NCI-H2107 treated with DMSO at 0.1 percent for 48 hours (cell line): ENCODE data around the gene PRKCE.
"Not testable (repeated sequence)": the region's sequence is repeated elsewhere in the genome, so short reads cannot be mapped to it uniquely, and the experiment has no call there.

Source experiments
- DNase-seq: peaks from one replicate; lab custom pipeline; 2025; ENCODE audit not compliant: unreplicated experiment; lab: John Stamatoyannopoulos, UW

The PRKCE gene

DNA sequence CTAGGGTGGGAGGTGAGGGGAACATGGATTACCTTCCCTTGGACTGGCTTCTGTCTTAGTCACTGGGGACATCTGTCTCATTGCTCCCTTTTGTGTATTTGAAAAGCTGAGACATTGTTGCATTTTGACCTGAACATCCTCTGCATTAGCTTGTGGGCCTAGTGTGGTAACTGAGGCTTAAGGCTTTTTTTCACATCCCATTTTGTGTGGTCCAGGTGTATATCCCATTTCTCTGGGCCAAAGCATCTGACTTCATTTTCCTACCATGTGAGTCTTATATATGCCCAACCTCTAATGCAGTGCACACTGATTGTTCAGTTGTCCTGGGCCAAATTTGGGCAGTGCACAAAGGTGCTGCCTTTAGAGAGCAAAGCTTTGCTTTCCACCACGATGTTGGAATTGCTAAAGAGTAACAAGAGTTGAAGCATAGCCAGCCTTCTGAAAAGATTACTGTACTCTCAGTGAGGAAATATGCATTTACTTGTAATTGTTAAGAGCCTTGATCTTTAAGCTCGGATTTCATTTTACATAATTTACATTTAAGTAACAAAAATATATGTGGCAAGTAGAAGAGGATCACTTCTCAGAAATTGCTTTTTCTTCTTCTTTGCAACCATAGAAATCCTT lies 13.3 kb downstream of the PRKCE start:
- no peak for DNase-seq

DNA sequence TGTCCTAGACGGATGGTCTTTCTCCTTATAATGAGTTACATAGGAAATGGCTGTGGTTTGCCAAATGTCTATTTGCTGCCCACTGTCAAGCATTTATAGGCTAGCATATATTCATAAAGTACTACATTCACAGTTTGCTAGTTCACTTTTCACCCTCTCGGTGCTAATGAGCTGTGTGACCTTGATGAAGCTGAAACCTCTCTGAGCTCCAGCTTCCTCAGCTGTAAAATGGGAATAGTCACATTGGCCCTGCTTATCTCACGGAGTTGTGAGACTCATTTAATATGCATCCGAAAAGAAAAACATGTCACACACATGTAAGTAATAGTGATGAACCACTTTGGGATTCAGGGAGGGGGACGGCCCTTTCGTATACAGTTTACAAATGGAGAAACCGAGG lies 17.0 kb downstream of the PRKCE start:
- DNase-seq: no peak

DNA sequence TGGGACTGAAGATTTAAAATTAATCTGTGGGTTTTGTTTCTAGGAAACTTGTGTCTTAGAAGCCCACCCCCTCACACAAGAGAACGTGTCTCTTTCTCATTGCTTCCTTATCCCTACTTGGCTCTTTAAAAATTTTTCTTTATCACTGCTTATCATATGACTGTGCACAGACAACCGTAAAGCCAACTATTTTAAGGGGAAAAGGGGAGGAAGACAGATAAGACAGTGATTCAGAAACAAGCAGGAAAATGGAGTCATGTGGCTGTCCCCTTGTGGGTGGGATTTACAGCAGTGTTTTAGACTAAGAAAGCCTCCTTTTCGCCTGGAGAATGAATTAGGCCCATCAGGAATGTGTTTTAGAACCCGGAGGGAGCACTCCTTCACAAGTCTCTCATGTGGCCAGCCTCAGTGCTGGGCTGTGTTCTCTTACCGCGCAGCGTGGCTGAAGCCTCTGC lies 17.6 kb downstream of the PRKCE start:
- DNase-seq: no peak

DNA sequence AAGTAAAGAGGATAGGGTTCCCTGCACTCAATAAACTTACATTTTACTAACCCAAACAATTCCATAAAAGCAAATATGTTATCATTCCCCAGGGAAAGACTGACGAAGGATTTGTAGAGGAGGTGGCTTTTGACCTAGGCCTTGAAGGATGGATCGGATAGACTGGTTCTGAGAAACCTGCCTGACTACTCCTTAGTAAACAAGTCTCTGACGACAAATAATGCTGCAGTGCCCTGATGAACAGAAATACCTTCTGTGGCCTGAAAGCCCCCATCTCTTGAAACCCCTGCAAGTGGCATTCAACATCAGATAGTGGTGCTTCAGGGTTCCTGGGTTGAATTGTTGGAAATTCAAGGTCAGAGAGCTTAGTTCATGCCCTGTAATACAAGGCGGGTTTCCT lies 19.2 kb downstream of the PRKCE start:
- DNase-seq: no peak

DNA sequence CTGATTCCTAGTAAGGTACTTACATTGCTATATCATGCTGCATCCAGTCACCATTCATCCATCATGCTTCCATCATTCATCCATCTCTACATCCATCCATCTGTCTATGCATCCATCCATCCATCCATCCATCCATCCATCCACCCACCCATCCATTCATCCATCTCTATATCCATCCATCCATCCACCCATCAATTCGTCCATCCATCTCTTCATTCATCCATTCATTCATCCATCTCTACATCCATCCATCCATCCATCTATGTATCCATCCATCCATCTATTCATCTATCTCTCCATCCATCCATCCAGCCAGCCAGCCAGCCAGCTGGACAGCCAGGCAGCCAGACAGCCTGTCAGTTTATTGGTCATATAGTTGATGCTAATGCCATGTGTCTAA lies 20.7 kb downstream of the PRKCE start:
- no peak for DNase-seq

DNA sequence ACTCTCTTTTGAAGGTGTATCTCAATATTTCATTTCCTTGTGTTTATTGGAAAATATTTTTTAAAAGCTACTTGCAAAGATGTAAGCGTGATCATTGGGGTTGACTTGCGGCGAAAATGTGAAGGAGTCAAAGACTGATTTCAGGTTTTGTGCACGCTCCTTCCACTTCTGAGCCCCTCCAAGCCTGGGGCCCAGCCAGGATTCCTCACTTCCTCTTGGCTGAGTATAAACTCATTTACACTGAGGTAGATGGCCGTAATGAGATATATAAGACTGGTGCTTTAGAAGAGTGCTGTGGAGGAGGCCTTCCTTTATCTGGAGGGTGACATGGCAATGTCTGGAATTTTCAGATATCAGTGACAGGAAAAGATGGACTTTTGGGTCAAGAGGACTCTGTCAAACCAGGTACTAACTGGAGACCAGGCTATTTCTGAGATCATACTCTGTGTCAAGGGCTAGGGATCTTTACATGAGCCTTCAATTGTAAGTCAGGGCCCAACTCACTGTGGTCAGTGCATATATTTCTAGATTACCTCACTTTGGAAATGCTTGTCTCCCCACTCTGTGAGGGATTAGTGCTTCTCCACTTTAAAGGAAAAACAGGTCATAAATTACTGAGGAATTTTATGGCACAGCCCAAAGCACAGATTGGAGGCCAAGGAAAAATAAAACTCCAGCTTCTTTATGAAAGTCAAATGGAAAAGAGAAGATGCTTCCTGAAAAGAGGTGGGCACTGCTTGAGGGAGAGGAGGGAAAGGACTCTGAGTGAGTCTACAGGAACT lies 22.8 kb downstream of the PRKCE start:
- no peak for DNase-seq

DNA sequence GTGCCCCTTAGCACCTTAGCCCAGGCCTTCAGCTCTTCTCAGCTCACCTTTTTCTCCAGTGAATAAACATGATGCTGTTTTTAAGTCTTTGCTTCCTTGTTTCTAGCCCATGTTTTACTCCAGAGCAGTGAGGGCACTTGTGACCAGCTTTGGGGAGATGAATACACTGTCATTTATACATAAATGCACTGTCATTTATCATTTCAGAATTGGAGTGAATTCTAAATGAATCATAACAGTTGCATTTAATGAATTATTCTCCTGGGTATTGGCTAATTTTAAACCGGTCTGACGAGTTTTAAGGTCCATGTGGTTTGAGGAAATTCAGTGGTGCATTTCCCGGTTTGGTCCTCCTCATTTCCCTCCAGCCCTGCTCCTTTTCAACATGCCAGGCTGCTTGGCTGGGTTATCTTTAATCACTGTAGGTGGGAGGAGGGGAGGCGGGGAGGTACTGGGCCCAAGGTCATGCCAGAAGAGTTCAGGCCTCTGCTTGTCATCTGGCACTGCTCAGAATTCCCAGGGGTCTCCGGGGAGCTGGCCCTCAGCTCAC lies 23.9 kb downstream of the PRKCE start:
- no peak for DNase-seq

DNA sequence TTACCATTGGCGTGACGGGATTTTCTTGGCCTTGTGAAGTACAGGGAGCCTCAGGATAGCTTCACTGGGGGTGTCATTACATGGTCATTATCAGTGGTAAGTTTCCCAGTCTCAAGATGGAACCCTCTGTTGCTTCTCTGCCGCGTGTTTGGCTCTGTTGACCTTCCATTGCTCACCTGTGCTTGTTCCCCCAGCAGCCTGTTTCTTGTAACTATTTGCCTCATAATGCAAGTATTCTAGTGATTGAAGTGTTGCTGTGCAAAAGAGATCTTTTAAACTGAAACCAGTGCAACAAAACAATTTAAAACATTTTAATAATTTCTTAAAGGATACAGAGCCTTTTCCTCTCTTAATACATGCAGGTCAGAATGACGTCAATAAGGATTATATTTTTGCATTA lies 24.6 kb downstream of the PRKCE start:
- DNase-seq: no peak

DNA sequence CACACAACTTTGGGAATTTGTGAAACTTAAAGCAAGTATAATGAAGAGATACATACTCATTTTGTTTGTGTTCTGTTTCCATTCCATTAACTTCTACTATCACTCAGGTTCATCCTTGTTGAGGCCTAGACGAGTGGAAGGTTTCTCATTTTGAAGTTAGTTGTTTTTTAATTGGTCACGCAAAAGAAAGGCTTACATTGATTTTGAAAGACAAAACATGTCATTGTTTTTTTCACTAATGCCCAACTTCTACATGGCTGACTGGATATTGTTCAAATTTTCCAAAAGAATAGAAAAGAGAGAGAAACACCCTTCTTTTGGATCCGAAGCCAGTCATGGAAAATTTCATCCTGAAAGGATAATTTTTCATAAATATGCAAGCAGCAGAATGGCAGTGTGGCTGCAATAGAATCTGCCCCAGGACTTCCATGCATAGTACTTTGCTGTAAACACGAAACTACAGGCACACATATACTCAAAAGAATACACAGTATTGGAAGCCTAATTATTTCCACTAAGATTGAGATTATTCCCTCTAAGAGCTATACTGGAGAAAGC lies 27.4 kb downstream of the PRKCE start:
- no peak for DNase-seq

DNA sequence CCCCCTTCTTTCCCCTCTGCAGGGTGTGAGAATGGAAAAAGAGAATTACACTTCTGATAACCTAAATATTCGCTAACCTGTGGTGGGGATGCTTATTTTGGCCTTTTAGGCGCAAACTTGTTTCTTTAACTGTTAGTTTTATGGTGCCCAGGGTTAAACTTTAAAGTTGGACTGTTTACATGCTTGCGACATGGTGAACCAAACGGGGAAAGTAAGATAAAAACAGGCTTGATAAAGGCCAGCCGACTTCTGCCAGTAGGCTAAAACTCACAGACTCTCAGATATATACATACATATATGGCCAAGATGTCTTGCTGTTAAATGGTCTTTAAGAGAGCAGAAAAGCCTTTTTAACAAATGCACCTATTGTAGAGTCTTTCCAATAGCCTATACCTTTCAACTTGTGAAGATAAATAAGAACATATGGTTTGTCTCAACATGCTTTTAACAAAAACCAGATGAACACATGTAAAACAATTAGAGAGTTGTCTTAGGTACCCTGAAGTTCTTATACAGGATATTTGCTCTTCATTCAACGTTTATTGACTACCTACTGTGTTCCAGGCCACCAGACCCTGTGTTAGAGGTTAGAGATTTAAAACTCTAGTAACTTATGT lies 29.0 kb downstream of the PRKCE start:
- no peak for DNase-seq

DNA sequence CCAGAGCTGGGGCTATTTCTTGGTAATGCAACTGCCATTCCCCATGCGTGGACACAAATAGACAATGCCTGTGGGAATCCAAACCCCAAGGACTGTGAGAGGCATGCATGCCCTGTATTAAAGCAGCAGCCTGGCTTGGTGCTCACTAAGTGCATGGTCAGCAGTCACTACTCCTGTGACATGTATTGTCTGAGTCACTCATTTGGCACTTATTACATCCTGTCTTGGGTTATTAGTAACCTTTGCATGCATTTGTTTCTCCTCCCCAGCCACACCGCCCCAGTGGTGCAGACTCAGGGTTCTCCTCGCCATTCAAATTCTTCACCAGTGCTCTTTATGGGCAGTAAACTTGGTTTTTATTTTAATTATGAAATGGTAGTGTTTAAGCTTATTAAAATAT lies 30.2 kb downstream of the PRKCE start:
- DNase-seq: no peak

DNA sequence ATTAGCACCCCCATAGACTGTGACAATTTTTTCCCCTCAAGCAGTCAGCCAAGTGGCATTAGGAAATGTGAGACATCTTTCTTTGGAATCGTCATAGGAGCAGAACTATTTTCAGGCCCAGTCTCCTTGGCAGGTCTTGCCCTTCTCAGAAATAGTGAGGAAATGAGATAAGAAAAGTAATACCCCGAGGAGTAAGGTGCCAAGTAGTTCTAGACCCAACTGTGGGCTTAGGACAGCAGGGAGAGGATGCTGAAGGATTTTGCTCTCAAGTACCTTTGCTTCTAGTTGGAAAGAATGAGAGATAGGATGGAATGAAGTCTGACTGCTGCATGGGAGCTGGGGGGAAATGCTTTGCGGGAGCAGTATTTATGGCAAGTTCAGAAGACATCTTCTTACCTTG lies 31.8 kb downstream of the PRKCE start:
- no peak for DNase-seq

DNA sequence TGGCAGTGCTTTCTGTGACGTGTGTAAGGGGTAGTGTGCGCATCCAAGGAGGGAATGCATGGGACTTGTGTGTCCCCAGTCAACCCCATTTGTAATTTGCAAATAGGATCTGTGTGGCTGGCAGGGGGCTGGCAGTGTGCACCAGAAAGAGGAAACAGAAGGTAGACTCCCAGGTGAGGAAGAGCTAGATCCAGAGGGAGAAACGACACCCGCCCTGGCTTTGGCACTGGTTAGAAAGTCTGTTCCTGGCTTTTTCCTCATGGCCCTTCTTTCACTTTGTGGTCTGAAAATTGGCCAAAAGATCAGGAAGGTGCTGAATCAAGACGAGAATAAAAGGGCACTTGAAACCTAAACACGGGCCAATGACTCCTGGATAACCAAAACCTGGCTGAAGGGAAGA lies 33.3 kb downstream of the PRKCE start:
- DNase-seq: no peak

DNA sequence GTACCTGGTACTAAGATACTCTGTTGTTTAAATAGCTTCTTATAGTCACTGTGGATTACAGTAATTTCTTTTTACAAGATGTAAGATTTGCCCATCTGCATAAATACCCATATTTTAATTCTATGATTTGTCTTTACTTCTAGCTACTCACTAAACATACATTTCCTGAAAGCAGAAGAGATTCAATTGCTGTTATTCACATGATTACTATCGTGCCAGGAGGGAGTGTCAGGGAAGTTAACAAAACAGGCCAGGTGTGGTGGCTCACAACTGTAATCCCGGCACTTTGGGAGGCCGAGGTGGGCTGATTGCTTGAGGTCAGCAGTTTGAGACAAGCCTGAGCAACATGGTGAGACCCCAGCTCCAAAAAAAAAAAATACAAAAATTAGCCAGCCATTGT lies 33.8 kb downstream of the PRKCE start:
- no peak for DNase-seq

DNA sequence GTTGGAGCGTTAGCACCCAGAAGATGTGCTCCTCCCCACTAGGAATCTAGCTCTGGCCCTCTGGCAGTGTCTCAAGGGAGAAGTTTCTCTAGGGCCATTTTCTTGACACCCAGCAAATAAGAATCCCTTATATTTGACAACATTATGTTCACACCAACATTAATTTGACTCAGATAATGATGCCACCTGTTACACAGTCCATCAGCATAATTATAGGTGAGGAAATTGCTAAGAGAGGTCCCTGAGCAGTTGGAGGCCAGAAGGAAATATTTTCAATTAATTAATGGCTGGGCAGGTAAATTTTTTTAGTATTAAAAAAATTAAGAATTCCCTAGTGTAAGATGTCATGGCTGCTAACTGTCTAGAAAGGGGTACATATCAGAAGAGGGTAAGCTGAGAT lies 36.5 kb downstream of the PRKCE start:
- no peak for DNase-seq

DNA sequence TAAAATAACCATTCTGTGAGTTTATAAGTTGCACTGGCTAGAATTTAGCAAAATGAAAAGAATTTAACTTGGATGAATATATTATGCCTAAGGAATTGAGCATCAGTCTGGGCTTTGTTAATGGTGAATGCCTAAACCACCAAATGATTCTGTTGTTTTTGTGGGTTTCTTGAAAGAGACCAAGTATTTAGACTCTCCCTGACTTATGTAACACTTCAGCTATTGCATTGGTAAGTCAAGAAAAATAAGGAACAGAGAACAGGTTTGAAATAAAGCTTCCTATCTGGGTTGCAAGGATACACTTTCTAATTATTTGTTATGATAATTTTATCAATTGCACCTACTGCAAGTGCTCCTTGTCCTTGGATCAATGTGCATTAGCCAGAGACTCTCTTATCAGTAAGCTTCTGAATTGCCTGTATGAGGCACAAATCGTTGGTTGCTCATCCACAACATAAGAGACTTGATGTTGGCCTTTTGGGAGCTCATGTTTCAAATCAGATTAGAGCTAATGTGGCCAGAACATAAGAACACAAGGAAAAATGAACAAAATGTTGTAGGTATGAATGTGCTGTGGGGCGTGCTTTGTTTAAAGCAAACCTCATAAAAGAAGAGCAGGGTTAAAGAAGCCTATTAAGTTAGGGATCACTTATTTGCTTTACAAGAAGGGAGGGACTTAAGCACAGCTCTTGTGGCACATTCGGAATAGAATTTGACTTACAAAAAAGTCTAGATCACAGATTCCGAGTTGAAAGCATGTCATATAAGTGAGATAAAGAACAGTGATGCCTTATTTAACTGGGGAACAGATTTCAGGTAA lies 37.2 kb downstream of the PRKCE start:
- peak; percentile 16 for DNase-seq

DNA sequence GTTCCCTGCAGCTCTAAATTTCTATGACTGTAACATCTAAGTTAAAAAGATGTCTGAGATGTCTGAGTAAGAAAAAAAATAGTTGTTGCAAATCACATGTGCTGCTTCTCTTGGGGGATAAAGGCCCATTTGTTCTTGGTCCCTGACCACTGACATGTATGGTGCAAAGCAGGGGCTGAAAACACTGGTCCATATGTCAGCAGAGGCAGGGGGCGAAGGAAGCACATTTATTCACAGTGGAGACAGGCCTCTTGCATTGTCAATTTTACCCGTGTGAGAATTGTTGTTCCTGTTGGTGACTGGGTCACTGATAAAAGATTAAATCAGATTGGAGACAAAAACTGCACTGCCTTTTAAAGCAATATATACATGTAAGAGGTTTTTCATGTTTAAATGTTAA lies 38.8 kb downstream of the PRKCE start:
- DNase-seq: no peak

DNA sequence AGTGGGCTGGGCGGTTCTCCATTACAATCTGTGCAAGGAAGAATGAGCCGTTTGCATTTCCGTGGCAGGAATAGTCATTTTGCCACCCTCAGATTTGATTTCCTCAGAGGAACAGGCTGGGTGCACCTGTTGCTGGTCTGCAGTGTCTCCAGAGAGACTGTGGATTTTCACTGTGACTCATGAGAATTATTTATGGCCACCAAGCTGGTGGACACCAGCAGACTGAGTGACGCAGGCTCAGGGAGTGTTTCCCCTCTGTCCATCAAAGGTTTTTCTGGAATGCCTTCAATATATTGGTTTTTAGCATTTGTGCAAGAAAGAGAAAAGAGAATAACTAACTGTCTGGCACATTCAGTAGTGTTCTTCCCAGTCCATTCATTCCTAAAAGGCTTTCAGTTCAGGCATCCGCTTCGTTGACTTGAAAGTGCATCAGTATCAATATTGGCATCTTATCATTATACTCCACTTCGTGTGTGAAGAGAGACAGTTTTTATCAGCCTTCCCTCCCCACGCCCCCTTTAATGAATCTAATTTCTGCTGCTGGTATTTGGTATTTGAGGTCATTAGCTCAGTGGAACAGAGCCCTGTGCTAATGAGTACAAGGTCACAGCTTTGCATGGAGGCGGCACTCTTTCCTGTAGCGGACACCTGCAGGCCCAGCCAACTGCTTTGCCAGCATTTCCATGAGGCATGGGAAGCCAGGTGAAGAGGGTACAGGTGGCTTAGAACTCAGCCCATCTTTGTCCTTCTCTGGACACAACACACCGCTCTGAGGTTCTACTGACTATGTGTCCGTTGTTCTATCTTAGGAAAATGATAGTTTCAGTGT lies 39.9 kb downstream of the PRKCE start:
- DNase-seq: peak; percentile 8

DNA sequence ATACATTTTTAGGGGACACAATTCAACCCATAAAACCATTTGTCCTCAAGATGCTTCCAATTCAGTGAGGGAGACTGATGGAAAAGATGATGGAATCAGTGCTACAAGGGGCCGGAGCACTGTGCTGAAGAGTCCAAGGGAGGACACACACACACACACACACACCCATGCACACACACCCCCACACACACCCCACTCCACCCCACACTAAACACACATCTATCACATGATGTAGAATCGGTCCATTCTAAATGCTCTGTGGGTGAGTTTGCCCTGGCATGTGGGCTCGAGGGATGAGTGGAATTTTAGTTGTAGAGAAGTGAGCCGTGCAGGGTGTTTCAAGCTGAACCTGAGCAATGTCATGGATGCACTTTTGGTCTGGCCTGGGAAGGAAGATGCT lies 41.1 kb downstream of the PRKCE start:
- no peak for DNase-seq

DNA sequence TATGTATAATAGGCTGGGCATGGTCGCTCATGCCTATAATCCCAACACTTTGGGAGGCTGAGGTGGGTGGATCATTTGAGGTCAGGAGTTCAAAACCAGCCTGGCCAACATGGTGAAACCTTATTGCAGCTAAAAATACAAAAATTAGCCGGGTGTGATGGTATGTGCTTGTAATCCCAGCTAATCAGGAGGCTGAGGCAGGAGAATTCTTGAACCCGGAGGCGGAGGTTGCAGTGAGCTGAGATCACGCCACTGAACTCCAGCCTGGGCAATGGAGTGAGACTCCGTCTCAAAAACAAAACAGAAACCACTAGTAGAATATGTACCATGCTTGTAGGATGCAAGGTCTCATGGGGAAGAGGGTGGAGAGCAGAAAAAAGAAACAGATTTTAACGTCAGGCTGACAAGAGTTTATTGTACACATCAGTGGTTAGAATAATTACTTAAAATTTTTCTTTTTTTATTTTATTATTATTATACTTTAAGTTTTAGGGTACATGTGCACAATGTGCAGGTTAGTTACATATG lies 44.1 kb downstream of the PRKCE start:
- DNase-seq: not testable (repeated sequence)
